Measurements from ENCODE around the gene MVB12B.

Gene MVB12B

DNA sequence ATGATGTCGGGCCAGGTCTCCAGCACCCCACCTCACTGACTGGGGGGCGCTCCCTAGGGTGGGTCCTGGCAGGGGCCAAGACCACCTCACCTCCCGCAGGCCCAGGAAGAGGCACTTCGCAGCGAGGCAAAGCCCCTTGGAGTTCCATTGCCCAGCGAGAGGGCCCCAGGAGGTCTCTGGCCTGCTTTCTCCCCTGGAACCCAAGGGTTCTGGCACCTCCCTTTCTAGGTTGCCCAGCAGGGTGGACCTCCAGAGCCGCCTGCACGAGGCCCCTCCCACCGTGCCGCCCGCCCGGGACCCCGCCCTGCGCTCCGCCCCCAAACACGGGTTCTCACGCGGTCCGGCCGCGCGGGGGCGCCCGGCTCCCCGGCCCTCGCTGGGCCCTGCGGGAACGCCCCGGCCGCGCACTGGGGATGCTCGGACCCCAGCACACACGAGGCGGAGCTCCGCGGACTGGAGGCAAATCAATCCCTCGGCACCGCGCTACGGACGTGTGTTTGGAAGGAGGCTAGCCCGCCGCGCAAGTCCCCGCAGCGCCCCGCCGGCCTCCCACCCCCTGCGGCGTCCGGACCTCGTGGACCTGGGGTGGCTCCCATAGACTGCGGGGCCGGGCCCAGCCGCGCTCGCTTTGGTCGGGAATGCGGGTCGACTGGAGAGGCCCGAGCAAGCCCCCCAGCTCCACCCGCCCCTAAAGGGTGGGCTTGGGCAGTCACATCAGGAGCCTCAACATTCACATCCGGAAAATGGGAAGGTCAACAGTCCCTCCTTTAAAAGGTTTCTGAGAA is 187.6 kb downstream of the MVB12B start:
- Histone ChIP-seq H3K36me3 (no peaks in the 10 kb centered on the region), H3K27ac (peak overlapping the region in 2 of 11 experiments; percentile 14 to 69; a peak in 1 of 22 replicates), H3K9me3 (replicated peaks in 1 of 11) (no peaks in the 10 kb centered on the region), H3K9ac (peak overlapping the region in 1 of 11 experiments; percentile 42; a peak in 3 of 22 replicates), H3K27me3 (peaks cover 39 to 76% (median 64%) of the 10 kb centered on the region in 11 experiments), H4K20me1 (peaks cover 0 to 29% (median 8%) of the 10 kb centered on the region in 11 experiments; a peak in 9 of 22 replicates), H3K4me3 (peak overlapping the region in 5 of 10 experiments; percentile 15 to 55 (median 35); a peak in 5 of 20 replicates), H3K4me2 (peak overlapping the region; percentile 51 to 97 (median 69)), H3K4me1 (peaks cover 9 to 72% (median 19%) of the 10 kb centered on the region in 10 experiments)
- TF ChIP-seq Cebpa-rat (IDR thresholded peaks at IDR 0.05) = no peak

DNA sequence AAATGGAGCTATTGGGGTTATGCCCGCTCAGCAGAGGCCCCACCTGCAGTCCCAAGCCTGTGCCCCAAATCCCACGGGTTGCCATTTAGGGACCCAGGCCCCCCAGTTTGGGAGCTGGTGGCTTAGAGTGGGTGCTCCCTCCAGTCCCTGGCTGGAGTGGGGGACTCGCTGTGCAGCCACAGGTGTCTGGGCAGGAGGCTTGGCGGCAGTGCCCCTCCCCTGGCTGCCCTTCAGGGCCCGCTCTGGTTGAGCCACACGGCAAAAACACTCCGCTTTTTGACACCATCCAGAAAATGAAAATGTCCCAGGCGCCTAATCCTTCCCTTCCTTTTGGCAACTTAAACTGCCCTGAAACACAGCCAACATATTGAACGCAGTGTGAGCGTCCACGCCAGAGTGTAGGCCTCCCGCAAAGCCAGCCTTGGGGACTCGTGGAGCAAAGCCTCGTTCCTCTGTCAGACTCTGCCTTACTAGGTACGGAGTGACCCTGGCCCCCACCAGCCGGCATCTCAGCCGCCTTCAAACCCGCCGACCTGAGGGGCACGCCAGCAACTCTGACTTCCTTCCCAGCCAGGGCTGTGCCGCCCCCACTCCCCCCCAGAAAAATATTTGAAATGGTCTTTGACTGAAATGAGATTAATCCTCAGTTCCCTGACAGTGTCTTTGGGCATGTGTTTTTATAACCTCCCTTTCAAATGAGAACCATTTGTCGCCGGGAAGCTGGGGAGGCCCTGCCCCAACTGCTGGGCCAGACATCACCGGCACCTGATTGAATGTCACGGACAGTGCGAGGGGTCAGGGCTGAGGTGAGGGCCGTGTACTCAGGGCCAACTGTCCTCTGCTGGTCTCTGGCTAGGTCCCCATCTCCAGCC is 188.6 kb downstream of the MVB12B start:
- Histone ChIP-seq H3K9ac (peak overlapping the region in 2 of 11 experiments; percentile 48 to 60; a peak in 3 of 22 replicates), H3K4me1 (peaks cover 9 to 82% (median 19%) of the 10 kb centered on the region in 10 experiments), H3K4me2 (peak overlapping the region in 3 of 11 experiments; percentile 79 to 97 (median 94); a peak in 6 of 22 replicates), H3K27me3 (peaks cover 39 to 86% (median 74%) of the 10 kb centered on the region in 11 experiments), H3K9me3 (replicated peaks in 1 of 11) (no peaks in the 10 kb centered on the region), H3K4me3 (no peak overlapping the region), H4K20me1 (peaks cover 0 to 29% (median 8%) of the 10 kb centered on the region in 11 experiments; a peak in 9 of 22 replicates), H3K36me3 (no peaks in the 10 kb centered on the region), H3K27ac (peak overlapping the region in 3 of 11 experiments; percentile 45 to 89 (median 69); a peak in 6 of 22 replicates)
- no peak for TF ChIP-seq Cebpa-rat (IDR thresholded peaks at IDR 0.05)

DNA sequence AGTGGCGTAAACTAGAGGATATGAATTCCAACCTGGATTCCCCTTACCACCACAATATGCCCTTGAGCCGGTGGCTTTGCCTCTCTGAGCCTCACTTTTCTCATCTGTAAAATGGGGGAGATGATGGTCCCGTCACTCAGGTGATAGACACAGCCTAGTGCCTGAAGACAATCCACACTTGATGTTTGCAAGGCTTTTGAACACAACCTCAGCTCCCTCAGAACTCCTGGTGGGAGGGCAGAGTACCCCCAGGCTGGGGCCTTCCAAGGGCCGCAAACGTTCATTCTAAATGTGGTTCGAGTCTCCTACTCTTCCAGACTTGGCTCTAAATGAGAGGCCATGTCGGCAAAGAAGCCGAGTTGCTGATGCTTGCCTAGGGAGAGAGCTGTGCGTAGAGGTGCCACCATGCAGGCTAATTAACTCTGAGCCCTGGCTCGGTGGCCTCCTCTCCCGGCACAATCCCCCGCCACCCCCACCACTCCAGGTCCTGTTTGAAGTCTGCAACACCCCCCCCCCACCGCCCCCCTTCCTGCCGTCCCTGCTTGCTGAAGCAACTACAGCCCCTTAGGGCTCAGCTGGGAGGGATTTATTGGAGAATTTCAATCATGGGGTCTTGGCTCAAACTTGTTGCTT is 189.4 kb downstream of the MVB12B start:
- peaks cover 39 to 93% (median 82%) of the 10 kb centered on the region in 11 experiments for H3K27me3 ChIP-seq
- H3K9ac ChIP-seq = peak overlapping the region in 4 of 11 experiments; percentile 53 to 70 (median 66); a peak in 6 of 22 replicates
- TF ChIP-seq Cebpa-rat (IDR thresholded peaks at IDR 0.05) = no peak
- peaks cover 9 to 78% (median 19%) of the 10 kb centered on the region in 10 experiments for H3K4me1 ChIP-seq
- H4K20me1 ChIP-seq = peaks cover 0 to 29% (median 8%) of the 10 kb centered on the region in 11 experiments; a peak in 9 of 22 replicates
- peak overlapping the region in 4 of 11 experiments; percentile 67 to 89 (median 81); a peak in 7 of 22 replicates for H3K27ac ChIP-seq
- H3K4me3 ChIP-seq = peak overlapping the region in 1 of 10 experiments; percentile 58; a peak in 1 of 20 replicates
- peak overlapping the region in 4 of 11 experiments; percentile 87 to 97 (median 95); a peak in 7 of 22 replicates for H3K4me2 ChIP-seq
- no peaks in the 10 kb centered on the region for H3K9me3 ChIP-seq (replicated peaks in 1 of 11)
- no peaks in the 10 kb centered on the region for H3K36me3 ChIP-seq

DNA sequence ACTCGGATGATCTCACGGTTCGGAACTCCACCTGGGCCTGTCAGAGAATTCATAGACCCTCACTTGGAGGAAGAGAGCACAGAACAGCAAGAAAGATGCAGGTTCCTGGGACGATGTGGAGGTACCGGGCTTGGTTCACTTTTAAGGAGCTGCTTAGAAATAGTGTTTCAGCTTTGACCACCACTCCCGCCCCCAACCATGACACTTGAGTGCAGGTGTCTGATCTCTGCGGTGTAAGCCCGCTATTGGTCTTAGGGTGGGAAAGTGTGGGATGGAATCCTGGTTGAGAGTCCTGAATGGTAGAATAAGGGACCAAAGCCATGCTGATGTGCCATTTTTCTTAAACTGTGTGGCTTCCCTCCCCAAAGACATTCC is 189.9 kb downstream of the MVB12B start:
- peak overlapping the region in 4 of 11 experiments; percentile 53 to 70 (median 66); a peak in 8 of 22 replicates for H3K9ac ChIP-seq
- peaks cover 9 to 73% (median 19%) of the 10 kb centered on the region in 10 experiments for H3K4me1 ChIP-seq
- peaks cover 39 to 95% (median 87%) of the 10 kb centered on the region in 11 experiments for H3K27me3 ChIP-seq
- peak overlapping the region in 5 of 11 experiments; percentile 9 to 89 (median 80); a peak in 9 of 22 replicates for H3K27ac ChIP-seq
- no peaks in the 10 kb centered on the region for H3K36me3 ChIP-seq
- peaks cover 0 to 29% (median 8%) of the 10 kb centered on the region in 11 experiments; a peak in 9 of 22 replicates for H4K20me1 ChIP-seq
- H3K4me3 ChIP-seq = peak overlapping the region in 8 of 10 experiments; percentile 41 to 58 (median 46); a peak in 12 of 20 replicates
- H3K4me2 ChIP-seq = peak overlapping the region; percentile 54 to 97 (median 79); a peak in 21 of 22 replicates
- TF ChIP-seq Cebpa-rat (IDR thresholded peaks at IDR 0.05) = no peak
- H3K9me3 ChIP-seq (replicated peaks in 1 of 11) = no peaks in the 10 kb centered on the region

DNA sequence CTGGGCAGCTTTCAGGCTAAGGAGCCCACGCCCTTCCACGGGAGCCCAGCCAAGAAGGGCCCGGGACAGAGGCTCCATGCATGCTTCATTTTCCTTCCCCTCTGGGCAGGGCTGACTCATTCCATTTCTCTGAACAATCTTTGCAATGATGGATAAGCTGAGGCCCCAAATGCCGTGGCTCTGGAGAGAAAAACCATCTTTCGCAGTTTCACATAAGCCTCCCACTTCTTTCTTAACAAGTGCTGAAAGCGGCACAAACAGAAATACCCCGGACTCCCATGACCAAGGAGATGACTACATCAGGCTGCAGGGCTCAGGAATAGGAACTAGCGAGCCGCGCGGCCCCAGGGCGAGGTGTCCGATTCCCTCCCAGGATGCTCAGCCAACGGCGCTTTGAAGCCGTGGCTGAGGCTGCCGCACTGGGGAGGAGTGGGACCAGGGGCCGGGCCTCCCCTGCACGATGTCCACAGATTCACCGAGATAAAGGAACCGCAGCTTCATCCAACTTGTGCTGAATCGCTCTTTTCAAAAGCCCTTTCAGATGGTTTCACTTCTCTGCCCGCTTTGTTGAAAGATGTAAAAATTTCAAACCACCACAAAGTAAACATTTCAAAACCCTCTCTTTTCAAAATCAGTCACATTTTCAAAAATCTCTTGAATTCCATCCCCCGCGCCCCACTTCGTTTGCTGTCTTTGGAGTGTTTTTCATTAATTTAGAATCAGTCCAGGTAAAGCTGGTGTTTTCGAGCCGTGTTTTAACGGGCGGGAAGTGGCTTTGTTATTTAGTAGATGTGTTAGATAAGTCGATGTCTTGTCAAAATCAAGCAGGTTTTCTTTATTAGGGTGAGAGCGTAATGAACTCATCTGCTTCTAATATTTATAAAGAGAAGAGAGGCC is 190.6 kb downstream of the MVB12B start:
- peak overlapping the region in 9 of 10 experiments; percentile 41 to 58 (median 46); a peak in 16 of 20 replicates for H3K4me3 ChIP-seq
- H3K9me3 ChIP-seq (replicated peaks in 1 of 11) = no peaks in the 10 kb centered on the region
- H3K36me3 ChIP-seq = no peaks in the 10 kb centered on the region
- peak overlapping the region in 7 of 11 experiments; percentile 21 to 70 (median 54); a peak in 11 of 22 replicates for H3K9ac ChIP-seq
- peaks cover 0 to 29% (median 8%) of the 10 kb centered on the region in 11 experiments; a peak in 9 of 22 replicates for H4K20me1 ChIP-seq
- peak overlapping the region; percentile 54 to 97 (median 79) for H3K4me2 ChIP-seq
- peaks cover 39 to 98% (median 94%) of the 10 kb centered on the region in 11 experiments for H3K27me3 ChIP-seq
- H3K27ac ChIP-seq = peak overlapping the region in 6 of 11 experiments; percentile 4 to 89 (median 74); a peak in 10 of 22 replicates
- TF ChIP-seq Cebpa-rat (IDR thresholded peaks at IDR 0.05) = no peak
- peaks cover 9 to 72% (median 19%) of the 10 kb centered on the region in 10 experiments for H3K4me1 ChIP-seq

DNA sequence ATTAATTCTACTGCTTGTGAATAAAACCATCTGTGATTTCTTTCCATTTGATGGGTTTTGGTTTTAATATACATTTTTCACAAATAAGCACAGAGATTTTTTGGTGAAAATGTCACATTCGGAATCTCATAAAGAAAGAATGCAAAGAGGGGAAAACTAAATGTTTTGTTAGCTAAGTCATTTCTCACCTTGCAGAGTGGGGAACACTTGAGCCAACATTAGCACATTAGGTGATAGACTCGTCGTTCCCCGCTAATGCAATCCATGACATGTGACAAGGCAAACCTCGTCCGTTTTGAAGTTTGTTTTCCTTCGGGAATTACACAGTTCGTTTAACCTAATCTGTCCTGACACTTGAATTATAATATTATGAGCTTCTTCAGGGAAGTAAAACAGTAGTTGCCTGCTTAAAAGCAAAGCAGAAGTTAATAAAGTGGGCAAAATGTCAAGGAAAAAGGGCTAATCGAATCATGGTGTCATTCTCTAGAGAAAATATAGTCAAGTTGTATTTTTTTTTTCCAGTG is 191.3 kb downstream of the MVB12B start:
- Histone ChIP-seq H3K27me3 (peaks cover 39 to 100% (median 99%) of the 10 kb centered on the region in 11 experiments), H3K9ac (peak overlapping the region in 4 of 11 experiments; percentile 53 to 70 (median 66); a peak in 7 of 22 replicates)

More for the DNA sequence above, 191.3 kb downstream of the MVB12B start:
- Histone ChIP-seq H4K20me1 (peaks cover 0 to 29% (median 8%) of the 10 kb centered on the region in 11 experiments; a peak in 9 of 22 replicates), H3K36me3 (no peaks in the 10 kb centered on the region), H3K4me1 (peaks cover 9 to 79% (median 19%) of the 10 kb centered on the region in 10 experiments), H3K4me3 (peak overlapping the region in 5 of 10 experiments; percentile 43 to 58 (median 50); a peak in 8 of 20 replicates), H3K9me3 (replicated peaks in 1 of 11) (no peaks in the 10 kb centered on the region), H3K4me2 (peak overlapping the region in 9 of 11 experiments; percentile 54 to 97 (median 86); a peak in 13 of 22 replicates), H3K27ac (peak overlapping the region in 4 of 11 experiments; percentile 67 to 89 (median 81); a peak in 9 of 22 replicates)
- no peak for TF ChIP-seq Cebpa-rat (IDR thresholded peaks at IDR 0.05)
